GM06990 (cell line): ENCODE results near the gene SPIB.

Source experiments
- DNase-seq: peaks from one replicate; pipeline ENCODE4 v3.0.0-alpha.2; 2011; ENCODE audit not compliant: insufficient read length; ENCODE audit errors: extremely low read depth
- H3K27me3 ChIP-seq: replicated peaks from 2 replicates; pipeline ENCODE4 v1.6.0; 2011; ENCODE audit warnings: low read length; ENCODE audit not compliant: control insufficient read depth, insufficient read depth
- H3K36me3 ChIP-seq: 2 replicates; pipeline ENCODE4 v1.5.1; 2011; ENCODE audit warnings: low read length; ENCODE audit not compliant: control insufficient read depth, insufficient read depth
- H3K4me3 ChIP-seq: replicated peaks from 2 replicates; pipeline ENCODE4 v1.5.1; 2011; ENCODE audit warnings: low read depth, mild to moderate bottlenecking, control low read depth, low read length
- CTCF ChIP-seq: IDR thresholded peaks from 2 replicates; pipeline ENCODE4 v1.5.1; 2011; ENCODE audit warnings: low read length, control low read depth, mild to moderate bottlenecking, inconsistent platforms; ENCODE audit not compliant: insufficient read depth, poor library complexity, severe bottlenecking

SPIB gene

GRCh38 chr19:50406829-50407228 is 11.9 kb upstream of the SPIB start:
- DNase-seq: no peak
- Histone ChIP-seq H3K27me3 (no peaks in the 10 kb centered on the region), H3K36me3 (peaks cover 29% of the 10 kb centered on the region), H3K4me3 (no peak overlapping the region)
- no peak for TF ChIP-seq CTCF

GRCh38 chr19:50409347-50409746 is 9.4 kb upstream of the SPIB start:
- Histone ChIP-seq H3K36me3 (peaks cover 16% of the 10 kb centered on the region), H3K27me3 (no peaks in the 10 kb centered on the region), H3K4me3 (no peak overlapping the region)
- DNase-seq: no peak
- TF ChIP-seq CTCF: no peak

- no peak for TF ChIP-seq CTCF
These were observed 8.6 kb upstream of the SPIB start for GRCh38 chr19:50410109-50410508.

GRCh38 chr19:50412419-50412818 is 6.3 kb upstream of the SPIB start:
- DNase-seq: no peak
- Histone ChIP-seq H3K36me3 (peaks cover 13% of the 10 kb centered on the region), H3K4me3 (no peak overlapping the region), H3K27me3 (no peaks in the 10 kb centered on the region)
- no peak for TF ChIP-seq CTCF

More at GRCh38 chr19:50410109-50410508, 8.6 kb upstream of the SPIB start:
- DNase-seq: no peak
- peaks cover 16% of the 10 kb centered on the region for H3K36me3 ChIP-seq
- H3K27me3 ChIP-seq: no peaks in the 10 kb centered on the region
- H3K4me3 ChIP-seq: no peak overlapping the region

GRCh38 chr19:50413096-50413495 is 5.6 kb upstream of the SPIB start:
- no peaks in the 10 kb centered on the region for H3K27me3 ChIP-seq
- no peak for TF ChIP-seq CTCF
- DNase-seq: no peak
- H3K4me3 ChIP-seq: no peak overlapping the region
- H3K36me3 ChIP-seq: peaks cover 13% of the 10 kb centered on the region

- Histone ChIP-seq H3K4me3 (no peak overlapping the region), H3K36me3 (peaks cover 13% of the 10 kb centered on the region)
- TF ChIP-seq CTCF: no peak
These were observed 5.2 kb upstream of the SPIB start for GRCh38 chr19:50413531-50413930.

More at GRCh38 chr19:50413531-50413930, 5.2 kb upstream of the SPIB start:
- DNase-seq: no peak
- H3K27me3 ChIP-seq: no peaks in the 10 kb centered on the region
